Cardiac septum (tissue), 1 donor: Measurements from ENCODE around the gene IL6. TPM values are rescaled to one million over a fixed set of nuclear protein-coding genes. Genes with fewer than 3 reads are reported as not detected.

Source experiments
- DNase-seq: peaks from one replicate; pipeline ENCODE4 v3.0.0-alpha.2; 2020; ENCODE audit warnings: low spot score
- intact Hi-C: fragments of 100-400 bp; cut with DNase I; formaldehyde crosslinking; loops from one replicate; pipeline ENCODE4 v1.14.0; 2022
- total RNA-seq: library from RNA; stranded (reverse); fragmentation: NEBNext Ultra II Directional; extraction: Animal tissue kit (Norgen Biotek cat#: 25700); gene quantifications from one replicate; pipeline ENCODE4 v1.2.1, GENCODE V29; 2021
- donor health status: DM: no; HTN: no; CAD: no.

Gene IL6
- total RNA-seq, 1 donor from 2014 or later, result 5.8 TPM

- peak; percentile 90 for DNase-seq
- intact Hi-C loops, result loop anchor here (10.0 kb wide), 1 partner anchor 132 kb away; no protein-coding TSS in a partner anchor
Observed at GRCh38 chr7:22723181-22723601, 3.8 kb upstream of the IL6 start.

GRCh38 chr7:22723637-22724036 lies 3.4 kb upstream of the IL6 start:
- DNase-seq, result no peak
- intact Hi-C loops, result loop anchor here (10.0 kb wide), 1 partner anchor 131 kb away; no protein-coding TSS in a partner anchor

GRCh38 chr7:22724861-22725260 lies 2.1 kb upstream of the IL6 start:
- intact Hi-C loops, result loop anchor here (10.0 kb wide), 1 partner anchor 130 kb away; no protein-coding TSS in a partner anchor

GRCh38 chr7:22725585-22725984 lies 1.4 kb upstream of the IL6 start:
- intact Hi-C loops, result loop anchor here (10.0 kb wide), 1 partner anchor 129 kb away; no protein-coding TSS in a partner anchor
- no peak for DNase-seq

More at GRCh38 chr7:22724861-22725260, 2.1 kb upstream of the IL6 start:
- no peak for DNase-seq

- DNase-seq, result no peak
- intact Hi-C loops, result loop anchor here (2.0 to 10.0 kb wide), 2 partner anchors 128 to 138 kb away; no protein-coding TSS in a partner anchor
Observed at GRCh38 chr7:22726345-22726906, 574 bp upstream of the IL6 start.

- no peak for DNase-seq
Observed at GRCh38 chr7:22727714-22728035, 675 bp downstream of the IL6 start.

GRCh38 chr7:22728401-22729029 lies 1.5 kb downstream of the IL6 start:
- intact Hi-C loops, result loop anchor here (1.0 to 10.0 kb wide), 2 partner anchors 126 to 168 kb away; no protein-coding TSS in a partner anchor
- no peak for DNase-seq

More at GRCh38 chr7:22727714-22728035, 675 bp downstream of the IL6 start:
- intact Hi-C loops, result loop anchor here (1.0 to 10.0 kb wide), 3 partner anchors 127 to 167 kb away; no protein-coding TSS in a partner anchor

- no peak for DNase-seq
- intact Hi-C loops, result loop anchor here (10.0 kb wide), 1 partner anchor 125 kb away; no protein-coding TSS in a partner anchor
Observed at GRCh38 chr7:22729180-22729825, 2.3 kb downstream of the IL6 start.

- intact Hi-C loops, result no loop called here
- no peak for DNase-seq
Observed at GRCh38 chr7:22730066-22730710, 3.2 kb downstream of the IL6 start.

- intact Hi-C loops, result no loop called here
- no peak for DNase-seq
Observed at GRCh38 chr7:22730921-22731654, 4.1 kb downstream of the IL6 start.

GRCh38 chr7:22731766-22732165 lies 4.8 kb downstream of the IL6 start:
- DNase-seq, result no peak
- intact Hi-C loops, result no loop called here

- no peak for DNase-seq
- intact Hi-C loops, result no loop called here
Observed at GRCh38 chr7:22732556-22733126, 5.6 kb downstream of the IL6 start.

- intact Hi-C loops, result no loop called here
Observed at GRCh38 chr7:22733761-22734160, 6.8 kb downstream of the IL6 start.

GRCh38 chr7:22743014-22743413 lies 16.0 kb downstream of the IL6 start:
- no peak for DNase-seq
- intact Hi-C loops, result no loop called here

More at GRCh38 chr7:22733761-22734160, 6.8 kb downstream of the IL6 start:
- DNase-seq, result no peak

- intact Hi-C loops, result no loop called here
- DNase-seq, result no peak
Observed at GRCh38 chr7:22751341-22751740, 24.3 kb downstream of the IL6 start.

- intact Hi-C loops, result no loop called here
Observed at GRCh38 chr7:22757338-22757994, 30.5 kb downstream of the IL6 start.

GRCh38 chr7:22758576-22758975 lies 31.6 kb downstream of the IL6 start:
- intact Hi-C loops, result no loop called here
- DNase-seq, result no peak

More at GRCh38 chr7:22757338-22757994, 30.5 kb downstream of the IL6 start:
- no peak for DNase-seq

GRCh38 chr7:22759721-22760120 lies 32.7 kb downstream of the IL6 start:
- DNase-seq, result no peak
- intact Hi-C loops, result no loop called here
